Tibial nerve (tissue), 4 donors: ENCODE measurements around the gene ZNF865.

Experiments used
- CTCF ChIP-seq, 5 experiments: fragments of 200-600 bp in 3 of 5; fragments of 450-650 bp in 2 of 5; sonication (generic) in 3 of 5; IDR thresholded peaks; one replicate each; pipeline ENCODE4 v1.5.1; 2016 to 2019; ENCODE audit warnings: antibody characterized with exemption in 5 of 5, mild to moderate bottlenecking in 3 of 5, moderate library complexity in 2 of 5
- EP300 ChIP-seq, 2 donors: sonication (generic); formaldehyde crosslinking; IDR thresholded peaks; one replicate each; pipeline ENCODE4 v1.6.1; 2017; ENCODE audit warnings: antibody characterized with exemption in 2 of 2, mild to moderate bottlenecking in 1 of 2
- POLR2A ChIP-seq, 2 donors: fragments of 450-650 bp; IDR thresholded peaks; one replicate each; pipeline ENCODE4 v1.6.1; 2017; ENCODE audit warnings: antibody characterized with exemption in 2 of 2, mild to moderate bottlenecking in 2 of 2, moderate library complexity in 2 of 2

DNA sequence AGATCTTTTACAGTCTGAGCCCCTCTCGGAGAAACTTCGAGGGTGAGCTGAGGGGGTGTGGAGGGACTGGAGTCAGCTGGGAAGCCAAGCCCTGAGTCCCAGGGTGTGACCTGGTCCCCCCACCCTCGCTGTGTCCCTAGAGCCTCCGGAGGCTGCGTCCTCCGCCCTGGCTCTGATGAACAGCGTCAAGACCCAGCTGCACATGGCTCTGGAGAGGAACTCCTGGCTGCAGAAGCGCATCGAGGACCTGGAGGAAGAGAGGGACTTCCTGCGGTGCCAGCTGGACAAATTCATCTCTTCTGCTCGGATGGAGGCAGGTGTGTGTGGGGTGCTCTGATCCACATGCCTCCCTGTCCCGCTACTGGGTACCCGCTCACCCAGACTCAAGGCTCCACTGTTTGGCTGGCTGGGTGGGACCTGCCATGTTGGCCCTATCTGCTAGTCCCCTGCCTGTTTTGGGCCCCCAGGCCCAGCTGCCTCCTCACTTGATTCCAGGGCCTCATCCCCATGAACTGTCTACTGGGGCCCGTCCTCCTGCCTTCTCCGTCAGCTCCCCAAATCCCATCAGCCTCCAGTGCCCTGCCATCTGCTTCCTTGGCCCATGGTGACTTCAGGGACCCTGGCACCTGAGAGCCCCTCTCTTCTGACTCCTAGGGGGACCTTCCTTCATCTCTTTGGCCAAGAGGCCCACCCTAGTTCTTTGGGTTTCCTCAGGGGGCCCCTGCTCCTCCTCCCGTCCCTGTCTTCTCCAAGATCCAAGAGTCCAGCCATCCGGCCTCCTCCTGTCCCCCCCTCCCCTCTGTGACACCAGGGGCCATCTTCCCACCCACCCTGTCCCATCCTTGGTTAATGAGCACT lies 44.0 kb downstream of the ZNF865 start:
- TF ChIP-seq EP300 (IDR thresholded peaks at IDR 0.05) (no peak), CTCF (IDR thresholded peaks at IDR 0.05) (no peak), POLR2A (IDR thresholded peaks at IDR 0.05) (no peak)
